SK-N-MC (cell line): ENCODE data around the gene POU6F2.

Source experiments
- EZH2 ChIP-seq: fragments of 200-600 bp; sonication (generic); IDR thresholded peaks from one replicate; pipeline ENCODE4 v1.6.1; 2017; ENCODE audit warnings: antibody characterized with exemption
- FOXP2 ChIP-seq: optimal IDR thresholded peaks from 2 replicates; pipeline ENCODE3; 2011; ENCODE audit warnings: mild to moderate bottlenecking, moderate library complexity; ENCODE audit not compliant: insufficient read depth; ENCODE audit errors: extremely low read length, control extremely low read depth
- POLR2AphosphoS5 ChIP-seq: IDR thresholded peaks from 2 replicates; pipeline ENCODE4 v1.6.1; 2012; ENCODE audit warnings: mild to moderate bottlenecking, low read depth, low read length, borderline replicate concordance

DNA sequence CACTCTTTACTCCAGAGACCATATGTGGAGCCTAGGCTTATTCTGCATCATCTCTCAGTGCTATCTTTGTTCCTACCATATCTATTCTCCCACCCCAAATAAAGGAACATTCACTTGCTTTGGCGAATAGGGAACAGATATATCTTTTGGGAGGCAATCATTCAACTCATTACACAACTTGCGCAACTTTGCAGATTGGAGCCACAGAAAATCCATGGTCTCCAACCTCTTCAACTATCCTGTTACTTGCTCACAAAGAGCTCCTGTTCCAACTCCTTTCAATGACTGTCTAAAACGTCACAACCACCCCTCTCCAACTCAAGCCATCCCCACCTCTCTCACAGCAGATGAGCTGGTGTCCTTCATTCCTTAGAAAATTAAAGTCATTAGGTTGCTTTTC is 203.7 kb downstream of the POU6F2 start:
- TF ChIP-seq POLR2AphosphoS5 (no peak), EZH2 (no peak), FOXP2 (no peak)
